Upper lobe of left lung (tissue), 6 donors: Measurements from ENCODE around the gene KIF13A. TPM values are rescaled to one million over a fixed set of nuclear protein-coding genes. Genes with fewer than 3 reads are reported as not detected.

ENCODE experiments used
- ATAC-seq, 2 donors: fragments of 200-7000 bp; cut with Tn5 transposase; one replicate each; pipeline ENCODE4 v1.9.1; 2022; ENCODE audit warnings: mild to moderate bottlenecking in 2 of 2, moderate library complexity in 2 of 2; ENCODE audit not compliant: low FRiP score in 2 of 2
- DNase-seq, 2 donors: peaks; one replicate each; pipeline ENCODE4 v3.0.0-alpha.2; 2019 to 2020
- H3K27ac ChIP-seq, 4 donors: fragments of 200-600 bp; sonication (generic); one replicate each; pipeline ENCODE4 v1.5.1; 2016 to 2019
- H3K27me3 ChIP-seq, 4 donors: fragments of 200-600 bp; sonication (generic); one replicate each; pipeline ENCODE4 v1.5.1; 2017 to 2019
- H3K36me3 ChIP-seq, 4 donors: fragments of 200-600 bp; sonication (generic); one replicate each; pipeline ENCODE4 v1.5.1; 2016 to 2019
- H3K4me1 ChIP-seq, 4 donors: fragments of 200-600 bp; sonication (generic); one replicate each; pipeline ENCODE4 v1.5.1; 2018 to 2019
- H3K4me3 ChIP-seq, 4 donors: fragments of 200-600 bp; sonication (generic); one replicate each; pipeline ENCODE4 v1.5.1; 2017 to 2019; ENCODE audit warnings: mild to moderate bottlenecking in 2 of 4, moderate library complexity in 1 of 4
- H3K9me3 ChIP-seq, 4 donors: fragments of 200-600 bp; sonication (generic); one replicate each; pipeline ENCODE4 v1.5.1; 2018 to 2019
- EP300 ChIP-seq, 4 donors: sonication (generic); formaldehyde crosslinking; IDR thresholded peaks; one replicate each; pipeline ENCODE4 v1.5.1; 2017; ENCODE audit warnings: antibody characterized with exemption in 4 of 4, control low read depth in 2 of 4
- POLR2A ChIP-seq, 4 donors: fragments of 450-650 bp; IDR thresholded peaks; one replicate each; pipeline ENCODE4 v1.5.1; 2016 to 2017; ENCODE audit warnings: antibody characterized with exemption in 4 of 4, mild to moderate bottlenecking in 2 of 4
- POLR2AphosphoS5 ChIP-seq, 2 donors: sonication (generic); formaldehyde crosslinking; IDR thresholded peaks; one replicate each; pipeline ENCODE4 v1.5.1; 2017; ENCODE audit warnings: antibody characterized with exemption in 2 of 2
- WGBS, 2 donors: methylation state at CpG; one replicate each; pipeline ENCODE4 v1.1.5; 2017 to 2018; 5-methylcytosine and 5-hydroxymethylcytosine counted together
- total RNA-seq, 6 donors: library from RNA; depleted of rRNA in 4 of 6; stranded (reverse); fragments of >200 nt in 4 of 6; gene quantifications; one replicate each; pipeline versions ENCODE4 v1.1.0 to v1.2.1, GENCODE V29; 2016 to 2021
- TF ChIP-seq, protein P1 (sequence below), 6 experiments: fragments of 450-650 bp in 4 of 6; fragments of 200-600 bp in 2 of 6; sonication (generic) in 2 of 6; IDR thresholded peaks; one replicate each; pipeline ENCODE4 v1.5.1; 2016 to 2019; ENCODE audit warnings: antibody characterized with exemption in 6 of 6
- donor health status: DM: no; HTN: no; CAD: no; lungs with moderate emphysema.
- donor health status: DM: no; HTN: yes; CAD: no; lungs with severe emphysema.

Gene KIF13A
- total RNA-seq, 6 donors from 2014 or later: 35.8 to 59.9 (median 49.0) TPM

DNA sequence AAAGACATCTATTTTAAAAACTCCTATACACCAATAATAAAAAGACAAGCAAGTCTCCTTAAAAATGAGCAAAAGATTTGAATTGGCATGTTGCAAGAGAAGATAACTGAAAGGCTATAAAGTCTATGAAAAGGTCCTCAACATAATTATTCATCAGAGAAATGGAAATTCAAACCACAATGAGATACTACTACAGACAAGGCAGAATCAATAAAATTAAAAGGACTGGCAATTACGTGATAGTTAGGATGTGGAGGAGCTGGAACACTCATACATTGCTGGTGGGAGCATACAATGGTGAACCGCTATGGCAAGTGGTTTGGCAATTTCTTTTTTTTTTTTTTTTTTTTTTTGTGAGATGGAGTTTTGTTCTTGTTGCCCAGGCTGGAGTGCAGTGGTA is 43.8 kb upstream of the KIF13A start:
- H3K4me3 ChIP-seq: no peak overlapping the region
- H3K4me1 ChIP-seq: no peaks in the 10 kb centered on the region
- 94 to 96% methylated on average over 2 of the region's 2 CpGs for WGBS, 2 donors
- H3K27me3 ChIP-seq: no peaks in the 10 kb centered on the region
- H3K27ac ChIP-seq: no peak overlapping the region
- H3K9me3 ChIP-seq: no peaks in the 10 kb centered on the region
- H3K36me3 ChIP-seq: no peaks in the 10 kb centered on the region
- ATAC-seq (no peak), DNase-seq (no peak)
- TF ChIP-seq POLR2A (IDR thresholded peaks at IDR 0.05): no peak
- TF ChIP-seq POLR2AphosphoS5 (IDR thresholded peaks at IDR 0.05): no peak
- TF ChIP-seq, protein P1, sequence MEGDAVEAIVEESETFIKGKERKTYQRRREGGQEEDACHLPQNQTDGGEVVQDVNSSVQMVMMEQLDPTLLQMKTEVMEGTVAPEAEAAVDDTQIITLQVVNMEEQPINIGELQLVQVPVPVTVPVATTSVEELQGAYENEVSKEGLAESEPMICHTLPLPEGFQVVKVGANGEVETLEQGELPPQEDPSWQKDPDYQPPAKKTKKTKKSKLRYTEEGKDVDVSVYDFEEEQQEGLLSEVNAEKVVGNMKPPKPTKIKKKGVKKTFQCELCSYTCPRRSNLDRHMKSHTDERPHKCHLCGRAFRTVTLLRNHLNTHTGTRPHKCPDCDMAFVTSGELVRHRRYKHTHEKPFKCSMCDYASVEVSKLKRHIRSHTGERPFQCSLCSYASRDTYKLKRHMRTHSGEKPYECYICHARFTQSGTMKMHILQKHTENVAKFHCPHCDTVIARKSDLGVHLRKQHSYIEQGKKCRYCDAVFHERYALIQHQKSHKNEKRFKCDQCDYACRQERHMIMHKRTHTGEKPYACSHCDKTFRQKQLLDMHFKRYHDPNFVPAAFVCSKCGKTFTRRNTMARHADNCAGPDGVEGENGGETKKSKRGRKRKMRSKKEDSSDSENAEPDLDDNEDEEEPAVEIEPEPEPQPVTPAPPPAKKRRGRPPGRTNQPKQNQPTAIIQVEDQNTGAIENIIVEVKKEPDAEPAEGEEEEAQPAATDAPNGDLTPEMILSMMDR (IDR thresholded peaks at IDR 0.05): no peak
- TF ChIP-seq EP300 (IDR thresholded peaks at IDR 0.05): no peak

DNA sequence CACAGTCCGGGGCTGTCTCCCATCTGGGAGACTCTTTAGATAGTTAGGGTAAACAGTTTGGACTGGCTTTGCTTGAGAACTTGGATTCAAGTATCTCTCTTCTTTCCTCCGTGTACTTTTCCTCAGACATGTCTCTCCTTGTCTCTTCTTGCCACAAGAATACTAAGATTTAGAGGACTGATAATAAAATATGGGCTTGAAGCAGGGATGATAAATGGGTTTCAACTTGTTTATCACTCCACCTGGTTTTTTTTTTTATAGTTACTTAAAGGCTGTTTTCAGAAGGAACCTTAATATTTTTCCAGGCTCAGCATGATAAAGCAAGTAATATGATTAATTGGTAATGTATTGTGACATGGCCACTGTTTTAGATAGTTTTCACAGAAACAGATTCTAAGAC is 40.9 kb upstream of the KIF13A start:
- no peaks in the 10 kb centered on the region for H3K9me3 ChIP-seq
- H3K27me3 ChIP-seq: no peaks in the 10 kb centered on the region
- TF ChIP-seq POLR2A (IDR thresholded peaks at IDR 0.05) (no peak), POLR2AphosphoS5 (IDR thresholded peaks at IDR 0.05) (no peak), EP300 (IDR thresholded peaks at IDR 0.05) (no peak)
- TF ChIP-seq, protein P1 (IDR thresholded peaks at IDR 0.05): no peak
- H3K4me1 ChIP-seq: peaks cover 0 to 1% (median 0%) of the 10 kb centered on the region in 4 donors
- ATAC-seq (no peak), DNase-seq (no peak)
- no peak overlapping the region for H3K27ac ChIP-seq
- no peaks in the 10 kb centered on the region for H3K36me3 ChIP-seq
- 38 to 54% methylated on average over 2 of the region's 2 CpGs for WGBS, 2 donors
- no peak overlapping the region for H3K4me3 ChIP-seq

DNA sequence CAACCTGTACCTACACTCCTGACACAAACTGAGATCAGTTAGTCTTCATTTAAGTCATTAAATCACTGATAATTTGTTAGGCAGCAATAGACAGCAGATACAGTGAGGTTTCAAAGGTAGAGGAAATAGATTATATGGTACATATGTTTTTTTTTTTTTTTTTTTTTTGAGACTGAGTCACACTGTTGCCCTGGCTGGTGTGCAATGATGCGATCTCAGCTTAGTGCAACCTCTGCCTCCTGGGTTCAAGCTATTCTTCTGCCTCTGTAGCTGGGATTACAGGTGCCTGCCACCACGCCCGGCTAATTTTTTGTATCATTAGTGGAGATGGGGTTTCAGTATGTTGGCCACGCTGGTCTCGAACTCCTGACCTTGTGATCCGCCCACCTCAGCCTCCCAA is 38.2 kb upstream of the KIF13A start:
- Histone ChIP-seq H3K4me3 (no peak overlapping the region), H3K36me3 (no peaks in the 10 kb centered on the region), H3K4me1 (peaks cover 0 to 8% (median 0%) of the 10 kb centered on the region in 4 donors), H3K9me3 (no peaks in the 10 kb centered on the region), H3K27me3 (no peaks in the 10 kb centered on the region), H3K27ac (no peak overlapping the region)
- TF ChIP-seq EP300 (IDR thresholded peaks at IDR 0.05) (no peak), POLR2A (IDR thresholded peaks at IDR 0.05) (no peak), POLR2AphosphoS5 (IDR thresholded peaks at IDR 0.05) (no peak)
- TF ChIP-seq, protein P1 (IDR thresholded peaks at IDR 0.05): no peak
- DNase-seq (no peak), ATAC-seq (no peak)
- 88 to 99% methylated on average over 6 of the region's 6 CpGs for WGBS, 2 donors

DNA sequence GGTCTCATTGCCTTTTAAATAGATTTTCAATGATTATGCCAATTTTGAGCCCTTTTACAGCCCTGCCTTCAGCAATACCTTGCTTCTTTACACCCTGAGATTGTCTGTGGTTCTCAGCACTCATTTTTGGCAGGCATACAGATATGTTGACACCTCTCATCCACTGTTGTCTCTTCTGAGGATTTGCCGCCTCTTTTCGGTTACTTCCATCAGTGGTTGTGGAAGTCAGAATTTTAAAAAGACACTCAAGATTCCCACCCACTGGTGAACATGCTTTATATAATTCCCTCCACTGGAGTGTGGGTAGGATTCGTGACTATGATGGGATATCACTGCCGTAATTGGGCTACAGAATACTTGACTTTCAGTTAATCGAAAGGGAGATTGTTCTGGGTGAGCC is 37.4 kb upstream of the KIF13A start:
- TF ChIP-seq EP300 (IDR thresholded peaks at IDR 0.05) (no peak), POLR2AphosphoS5 (IDR thresholded peaks at IDR 0.05) (no peak), POLR2A (IDR thresholded peaks at IDR 0.05) (no peak)
- TF ChIP-seq, protein P1 (IDR thresholded peaks at IDR 0.05): no peak
- Histone ChIP-seq H3K9me3 (no peaks in the 10 kb centered on the region), H3K27ac (no peak overlapping the region), H3K36me3 (no peaks in the 10 kb centered on the region), H3K4me3 (no peak overlapping the region), H3K4me1 (peaks cover 0 to 8% (median 0%) of the 10 kb centered on the region in 4 donors), H3K27me3 (no peaks in the 10 kb centered on the region)
- ATAC-seq (no peak), DNase-seq (no peak)
- 97 to 98% methylated on average over 5 of the region's 5 CpGs for WGBS, 2 donors

DNA sequence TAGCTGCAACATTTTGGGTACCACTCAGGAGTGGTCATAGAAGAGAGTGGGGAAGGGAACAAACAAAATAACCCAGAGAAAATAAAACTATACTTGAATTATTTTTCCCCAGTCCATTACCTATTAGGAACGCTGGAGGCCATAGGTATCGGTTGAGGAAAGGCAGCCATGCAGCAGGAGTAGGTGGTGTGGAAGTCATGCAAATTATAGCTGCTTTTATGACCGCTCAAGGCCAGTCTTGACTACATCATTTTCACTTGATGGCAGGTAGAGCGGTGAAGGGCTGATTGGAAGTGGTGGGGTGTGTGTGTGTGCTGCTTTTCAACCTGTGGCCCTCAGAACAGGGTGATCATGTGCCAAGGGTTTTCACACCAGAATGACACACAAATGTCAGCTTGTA is 36.5 kb upstream of the KIF13A start:
- H3K9me3 ChIP-seq: no peaks in the 10 kb centered on the region
- TF ChIP-seq EP300 (IDR thresholded peaks at IDR 0.05): no peak
- TF ChIP-seq, protein P1 (IDR thresholded peaks at IDR 0.05): no peak
- H3K4me1 ChIP-seq: peaks cover 0 to 8% (median 0%) of the 10 kb centered on the region in 4 donors
- H3K36me3 ChIP-seq: no peaks in the 10 kb centered on the region
- H3K27me3 ChIP-seq: no peaks in the 10 kb centered on the region
- no peak overlapping the region for H3K27ac ChIP-seq
- no peak overlapping the region for H3K4me3 ChIP-seq
- ATAC-seq: no peak
- 94 to 96% methylated on average over 4 of the region's 4 CpGs for WGBS, 2 donors
- no peak for DNase-seq
